ENCODE data around the gene INO80C.

INO80C gene

GRCh38 chr18:35424356-35424755, 73.4 kb downstream of the INO80C start:
- no peak for DNase-seq (ENCODE audit: low spot score)

DNA sequence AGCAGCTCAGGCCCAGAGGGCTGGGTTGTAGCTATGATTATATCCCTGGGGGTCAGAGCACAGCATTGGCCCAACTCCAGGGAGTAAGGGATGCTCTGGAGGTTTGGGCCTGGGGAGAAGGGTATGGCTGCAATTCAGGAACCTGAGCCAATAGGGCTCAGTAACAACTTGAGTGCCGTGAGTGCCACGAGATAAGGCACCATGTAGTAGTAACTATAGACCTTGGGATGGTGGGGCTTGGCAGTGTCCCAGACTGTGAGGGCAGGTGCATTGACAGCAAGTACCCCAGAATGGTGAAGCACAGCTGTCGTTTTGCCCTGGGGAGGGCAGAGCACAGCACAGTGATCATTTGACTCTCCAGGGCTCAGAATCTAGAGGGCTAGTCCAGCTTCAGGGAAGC, 75.5 kb downstream of the INO80C start:
- DNase-seq (ENCODE audit: low spot score), result no peak

DNA sequence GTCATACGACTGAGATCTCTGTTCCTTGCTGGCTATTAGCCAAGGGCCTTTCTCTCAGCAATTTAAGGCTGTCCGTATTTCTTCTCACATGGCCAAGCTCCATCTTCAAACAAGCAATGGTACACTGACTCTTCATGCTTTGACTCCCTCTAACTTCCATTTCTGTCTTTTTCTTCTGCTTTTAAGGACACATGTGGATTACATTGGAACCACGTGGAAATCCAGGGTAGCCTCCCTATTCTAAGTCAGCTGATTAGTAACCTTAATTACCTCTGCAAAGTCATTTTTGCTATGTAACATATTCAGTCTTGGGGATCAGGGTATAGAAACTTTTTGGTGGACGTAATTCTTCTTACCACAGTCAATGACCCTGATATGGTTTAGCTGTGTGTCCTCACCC, 79.2 kb downstream of the INO80C start:
- DNase-seq (ENCODE audit: low spot score), result no peak

All from AG08395 (cell line).